Keratinocyte (primary cell): ENCODE results near the gene ANKRD62.

Source experiments
- EZH2 ChIP-seq: IDR thresholded peaks from one replicate; pipeline ENCODE4 v1.6.1; 2012; ENCODE audit warnings: inconsistent platforms, mild to moderate bottlenecking, low read length, moderate library complexity
- TF ChIP-seq, protein P1 (sequence below), 3 experiments: IDR thresholded peaks in 1 of 3; conservative IDR thresholded peaks in 1 of 3; optimal IDR thresholded peaks in 1 of 3; 2 replicates in 2 of 3; 3 replicates in 1 of 3; pipeline versions ENCODE3 to v1.5.1; 2011; ENCODE audit warnings: low read length in 3 of 3, mild to moderate bottlenecking in 3 of 3, moderate library complexity in 2 of 3, control low read depth in 1 of 3, inconsistent platforms in 1 of 3; ENCODE audit not compliant: insufficient read depth in 2 of 3; ENCODE audit errors: extremely low read depth in 1 of 3

DNA sequence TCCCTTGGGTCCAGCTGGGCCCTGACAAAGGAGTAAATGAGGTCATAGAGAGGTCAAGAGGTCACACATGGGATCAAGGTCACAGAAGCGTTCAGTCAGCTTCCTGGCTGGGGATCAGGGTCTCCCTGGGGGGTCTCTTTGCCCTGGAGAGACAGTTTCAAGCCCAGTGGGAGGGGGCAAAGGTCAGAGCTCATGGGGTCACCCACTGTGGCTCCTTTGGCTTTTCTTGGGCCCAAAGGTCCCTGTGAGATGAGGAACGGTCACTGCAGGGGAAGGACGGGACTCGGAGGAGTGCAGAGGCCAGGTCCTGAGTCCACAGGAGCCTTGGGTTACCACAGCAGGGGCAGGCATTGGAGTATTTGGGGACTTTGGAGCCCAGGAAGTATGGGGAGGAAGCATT lies 30.7 kb upstream of the ANKRD62 start:
- TF ChIP-seq, protein P1, sequence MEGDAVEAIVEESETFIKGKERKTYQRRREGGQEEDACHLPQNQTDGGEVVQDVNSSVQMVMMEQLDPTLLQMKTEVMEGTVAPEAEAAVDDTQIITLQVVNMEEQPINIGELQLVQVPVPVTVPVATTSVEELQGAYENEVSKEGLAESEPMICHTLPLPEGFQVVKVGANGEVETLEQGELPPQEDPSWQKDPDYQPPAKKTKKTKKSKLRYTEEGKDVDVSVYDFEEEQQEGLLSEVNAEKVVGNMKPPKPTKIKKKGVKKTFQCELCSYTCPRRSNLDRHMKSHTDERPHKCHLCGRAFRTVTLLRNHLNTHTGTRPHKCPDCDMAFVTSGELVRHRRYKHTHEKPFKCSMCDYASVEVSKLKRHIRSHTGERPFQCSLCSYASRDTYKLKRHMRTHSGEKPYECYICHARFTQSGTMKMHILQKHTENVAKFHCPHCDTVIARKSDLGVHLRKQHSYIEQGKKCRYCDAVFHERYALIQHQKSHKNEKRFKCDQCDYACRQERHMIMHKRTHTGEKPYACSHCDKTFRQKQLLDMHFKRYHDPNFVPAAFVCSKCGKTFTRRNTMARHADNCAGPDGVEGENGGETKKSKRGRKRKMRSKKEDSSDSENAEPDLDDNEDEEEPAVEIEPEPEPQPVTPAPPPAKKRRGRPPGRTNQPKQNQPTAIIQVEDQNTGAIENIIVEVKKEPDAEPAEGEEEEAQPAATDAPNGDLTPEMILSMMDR (optimal IDR thresholded peaks at IDR 0.05 in 1 of 3, IDR thresholded peaks at IDR 0.05 in 1 of 3, conservative IDR thresholded peaks at IDR 0.05 in 1 of 3; ENCODE audit: extremely low read depth in 1 of 3, insufficient read depth in 2 of 3, low read length in 3 of 3), result no peak
- no peak for TF ChIP-seq EZH2
